ENCODE data around the gene CTNND2.

DNA sequence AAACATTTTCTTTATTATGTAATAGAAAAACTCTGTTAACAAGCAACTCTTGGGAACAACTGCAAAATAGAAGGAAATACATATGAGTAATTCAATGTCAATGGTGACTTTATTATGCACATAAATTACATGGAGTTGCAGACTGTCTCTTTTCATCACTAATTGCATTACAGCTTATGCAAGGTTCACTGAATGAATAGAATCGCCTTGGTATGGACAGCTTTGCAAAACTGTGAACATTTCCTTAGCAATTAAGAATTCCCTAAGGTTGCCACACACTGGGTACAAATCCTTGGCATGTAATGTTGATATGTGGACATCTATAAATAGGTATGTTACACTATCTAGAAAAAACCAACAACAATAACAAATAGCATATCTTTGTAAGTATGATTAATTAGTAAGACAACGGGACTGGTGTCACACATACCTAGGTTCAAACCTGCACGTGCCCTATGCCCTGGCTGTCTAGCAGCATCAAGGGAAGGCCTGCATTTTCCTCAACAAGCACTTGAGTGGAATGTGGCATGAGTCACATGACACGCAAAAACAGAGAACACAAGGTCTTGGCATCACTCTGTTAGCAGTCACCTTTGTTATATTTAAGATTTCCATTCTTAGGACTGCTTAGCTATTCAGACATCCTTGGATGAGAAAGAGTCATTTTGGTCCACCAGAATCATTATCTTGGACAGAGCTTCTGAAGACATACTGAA lies 263.9 kb downstream of the CTNND2 start:
- TF ChIP-seq, protein P1, sequence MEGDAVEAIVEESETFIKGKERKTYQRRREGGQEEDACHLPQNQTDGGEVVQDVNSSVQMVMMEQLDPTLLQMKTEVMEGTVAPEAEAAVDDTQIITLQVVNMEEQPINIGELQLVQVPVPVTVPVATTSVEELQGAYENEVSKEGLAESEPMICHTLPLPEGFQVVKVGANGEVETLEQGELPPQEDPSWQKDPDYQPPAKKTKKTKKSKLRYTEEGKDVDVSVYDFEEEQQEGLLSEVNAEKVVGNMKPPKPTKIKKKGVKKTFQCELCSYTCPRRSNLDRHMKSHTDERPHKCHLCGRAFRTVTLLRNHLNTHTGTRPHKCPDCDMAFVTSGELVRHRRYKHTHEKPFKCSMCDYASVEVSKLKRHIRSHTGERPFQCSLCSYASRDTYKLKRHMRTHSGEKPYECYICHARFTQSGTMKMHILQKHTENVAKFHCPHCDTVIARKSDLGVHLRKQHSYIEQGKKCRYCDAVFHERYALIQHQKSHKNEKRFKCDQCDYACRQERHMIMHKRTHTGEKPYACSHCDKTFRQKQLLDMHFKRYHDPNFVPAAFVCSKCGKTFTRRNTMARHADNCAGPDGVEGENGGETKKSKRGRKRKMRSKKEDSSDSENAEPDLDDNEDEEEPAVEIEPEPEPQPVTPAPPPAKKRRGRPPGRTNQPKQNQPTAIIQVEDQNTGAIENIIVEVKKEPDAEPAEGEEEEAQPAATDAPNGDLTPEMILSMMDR (conservative IDR thresholded peaks at IDR 0.05; ENCODE audit: low read depth, low read length): no peak
- TF ChIP-seq EZH2 (IDR thresholded peaks at IDR 0.05; ENCODE audit: borderline replicate concordance, low read depth, low read length, poor library complexity, severe bottlenecking): no peak

All from A673 (cell line).